ENCODE results near the gene MYO1E.
"Not testable (repeated sequence)": the region's sequence is repeated elsewhere in the genome, so short reads cannot be mapped to it uniquely, and the experiment has no call there.

The MYO1E gene

DNA sequence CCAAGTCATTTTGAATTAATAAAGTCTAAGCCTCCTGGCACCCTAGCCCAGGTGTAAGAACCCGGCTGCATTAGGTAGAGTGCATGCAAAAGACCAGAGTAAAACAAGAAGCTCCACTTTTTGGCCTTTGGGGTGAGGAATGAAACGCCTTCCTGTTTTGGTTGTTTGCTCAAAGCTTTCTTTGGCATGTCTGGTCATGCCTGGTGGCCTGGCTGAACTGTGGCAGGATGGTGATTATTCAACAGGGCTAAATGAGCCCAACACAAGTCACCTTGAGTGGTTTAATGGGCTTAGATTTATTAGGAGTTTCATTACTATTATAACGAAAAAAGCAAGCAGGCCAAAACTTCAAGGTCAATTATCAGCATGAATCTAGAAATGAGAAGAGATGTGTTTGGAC lies 206.9 kb downstream of the MYO1E start:
- Mint-ChIP-seq H3K4me1 (peaks cover 3% of the 10 kb centered on the region), H3K27ac (no peak overlapping the region)

DNA sequence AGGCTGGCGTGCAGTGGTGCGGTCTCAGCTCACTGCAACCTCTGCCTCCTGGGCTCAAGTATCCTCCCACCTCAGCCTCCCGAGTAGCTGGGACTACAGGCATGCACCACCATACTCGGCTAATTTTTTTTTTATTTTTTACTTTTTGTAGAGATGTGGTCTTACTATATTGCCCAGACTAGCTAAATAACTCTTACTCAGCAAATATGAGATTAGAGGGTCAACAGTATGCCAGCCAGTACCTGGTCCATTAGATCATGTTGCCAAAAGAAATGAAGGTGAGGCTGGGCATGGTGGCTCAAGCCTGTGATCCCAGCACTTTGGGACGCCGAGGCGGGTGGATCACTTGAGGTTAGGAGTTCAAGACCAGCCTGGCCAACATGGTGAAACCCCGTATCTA lies 210.6 kb downstream of the MYO1E start:
- not testable (repeated sequence) for H3K4me1 Mint-ChIP-seq, H3K27me3 Mint-ChIP-seq, H3K36me3 Mint-ChIP-seq, H3K4me3 Mint-ChIP-seq, H3K27ac Mint-ChIP-seq, H3K9me3 Mint-ChIP-seq

More for the DNA sequence above, 206.9 kb downstream of the MYO1E start:
- Mint-ChIP-seq H3K27me3 (no peaks in the 10 kb centered on the region), H3K9me3 (no peaks in the 10 kb centered on the region), H3K36me3 (no peaks in the 10 kb centered on the region), H3K4me3 (no peak overlapping the region)

DNA sequence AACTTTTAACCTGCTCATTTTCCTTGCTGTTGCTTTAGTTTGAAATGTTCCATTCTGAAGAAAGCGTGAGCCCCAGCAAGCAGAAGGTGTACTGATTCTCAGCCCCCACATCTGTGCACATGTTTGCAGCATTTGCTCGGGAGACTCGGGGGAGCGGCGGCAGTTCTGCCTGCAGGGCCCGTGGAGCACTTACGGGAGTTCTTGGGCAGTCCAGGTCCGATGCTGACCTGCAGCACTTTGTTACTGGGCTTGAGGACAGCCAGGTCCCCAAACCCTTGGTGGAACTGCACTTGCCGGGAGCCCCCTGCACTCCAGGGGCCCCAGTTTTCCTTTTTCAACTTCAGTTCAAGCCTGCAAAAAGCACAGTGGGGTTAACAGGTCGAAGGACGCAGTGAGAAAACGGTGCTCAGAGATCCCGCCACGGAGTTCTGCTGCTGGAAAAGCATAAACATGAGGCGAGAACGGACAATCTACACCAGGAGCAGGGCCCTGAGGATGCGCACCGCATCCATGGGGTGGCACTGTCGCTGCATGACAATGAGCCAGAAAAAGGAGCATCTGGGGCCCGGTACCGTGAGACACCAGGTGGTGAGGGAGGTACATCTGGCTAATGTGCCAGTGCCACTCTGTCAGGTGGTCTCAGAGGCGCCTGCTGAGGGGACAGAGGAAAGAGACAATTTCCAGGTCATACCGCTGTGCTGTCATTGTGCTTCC lies 211.6 kb downstream of the MYO1E start:
- no peak overlapping the region for H3K27ac Mint-ChIP-seq
- H3K36me3 Mint-ChIP-seq = no peaks in the 10 kb centered on the region
- H3K4me1 Mint-ChIP-seq = no peaks in the 10 kb centered on the region
- no peaks in the 10 kb centered on the region for H3K9me3 Mint-ChIP-seq
- no peaks in the 10 kb centered on the region for H3K27me3 Mint-ChIP-seq
- H3K4me3 Mint-ChIP-seq = no peak overlapping the region

DNA sequence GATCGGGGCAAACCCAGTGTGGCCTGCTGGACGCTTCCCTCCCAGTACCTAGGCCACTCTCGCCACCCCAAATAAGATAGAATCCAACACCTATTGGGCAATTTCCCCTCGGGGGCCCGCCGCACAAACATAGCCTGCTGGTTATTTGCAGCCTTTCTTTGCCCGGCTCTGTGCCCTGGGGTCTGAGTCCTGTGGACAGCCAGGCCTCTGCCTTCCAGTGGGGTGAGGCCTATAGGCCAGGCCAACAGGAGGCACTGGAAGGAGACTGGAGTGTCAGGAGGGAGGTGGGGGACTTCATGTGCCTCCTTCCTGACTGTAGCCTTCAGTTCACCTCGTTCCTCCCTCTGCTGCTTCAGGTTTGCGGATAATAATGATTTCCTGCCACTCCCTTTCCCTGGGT lies 213.5 kb downstream of the MYO1E start:
- Mint-ChIP-seq H3K4me1 (no peaks in the 10 kb centered on the region), H3K36me3 (no peaks in the 10 kb centered on the region), H3K27ac (no peak overlapping the region), H3K4me3 (no peak overlapping the region), H3K27me3 (no peaks in the 10 kb centered on the region), H3K9me3 (no peaks in the 10 kb centered on the region)

DNA sequence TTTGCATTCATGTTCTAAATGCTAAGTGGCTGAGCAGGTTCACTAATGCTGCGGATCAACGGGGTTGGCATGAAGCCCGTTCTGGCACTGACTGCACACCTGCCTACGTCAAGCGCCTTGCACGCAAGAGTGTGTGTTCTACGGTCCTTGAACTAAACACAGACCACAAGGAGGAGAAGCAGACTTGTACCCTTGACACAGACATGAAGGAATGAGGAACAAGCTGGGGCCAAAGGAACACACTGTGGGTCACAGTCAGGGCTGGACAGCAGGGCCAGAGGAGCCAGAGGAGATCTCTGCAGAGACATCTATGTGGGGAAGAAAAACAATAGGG lies 214.0 kb downstream of the MYO1E start:
- Mint-ChIP-seq H3K27ac (no peak overlapping the region), H3K4me1 (no peaks in the 10 kb centered on the region), H3K9me3 (no peaks in the 10 kb centered on the region), H3K27me3 (no peaks in the 10 kb centered on the region), H3K36me3 (no peaks in the 10 kb centered on the region), H3K4me3 (no peak overlapping the region)

DNA sequence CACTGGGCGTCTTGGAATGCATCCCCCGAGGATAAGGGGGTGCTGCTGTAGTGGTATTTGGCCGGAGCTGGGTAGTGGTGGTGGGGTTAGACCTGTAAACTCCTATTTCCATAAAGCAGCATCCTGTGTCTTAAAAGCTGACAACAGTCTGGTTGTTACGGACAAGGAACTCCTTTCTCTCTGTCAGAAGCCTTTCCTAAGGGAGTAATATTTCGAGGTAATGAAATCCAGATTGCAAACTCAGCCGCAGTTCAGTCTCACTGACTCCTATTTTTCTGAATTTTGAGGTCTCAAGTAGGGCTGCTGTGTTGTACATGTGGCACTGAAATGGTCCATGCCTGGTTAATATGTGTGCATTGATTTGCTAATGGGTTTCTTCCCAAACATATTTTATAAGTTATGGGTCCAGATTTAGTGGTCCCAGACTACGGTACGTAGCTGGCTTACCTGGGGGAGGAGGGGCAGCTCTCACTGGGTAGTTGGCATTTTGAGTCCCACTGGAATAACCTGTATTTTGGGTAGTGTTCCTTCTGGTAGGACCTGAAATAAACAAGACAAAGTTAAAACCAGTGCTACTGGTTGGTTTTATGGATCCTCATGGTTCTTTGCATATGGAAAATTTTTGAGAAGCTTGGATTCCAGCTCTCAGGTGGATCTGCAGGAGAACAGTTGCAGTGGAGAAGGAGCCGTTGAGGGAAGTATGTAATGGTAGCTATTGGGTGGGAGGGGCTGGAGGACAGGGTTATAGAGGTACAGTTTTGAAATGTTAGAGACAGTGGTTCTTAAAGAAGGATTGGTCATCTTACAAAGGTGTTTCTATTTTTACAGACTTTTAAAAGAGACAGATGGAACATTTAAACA lies 214.6 kb downstream of the MYO1E start:
- Mint-ChIP-seq H3K4me3 (no peak overlapping the region), H3K27ac (no peak overlapping the region), H3K36me3 (no peaks in the 10 kb centered on the region), H3K4me1 (no peaks in the 10 kb centered on the region), H3K9me3 (no peaks in the 10 kb centered on the region), H3K27me3 (no peaks in the 10 kb centered on the region)

DNA sequence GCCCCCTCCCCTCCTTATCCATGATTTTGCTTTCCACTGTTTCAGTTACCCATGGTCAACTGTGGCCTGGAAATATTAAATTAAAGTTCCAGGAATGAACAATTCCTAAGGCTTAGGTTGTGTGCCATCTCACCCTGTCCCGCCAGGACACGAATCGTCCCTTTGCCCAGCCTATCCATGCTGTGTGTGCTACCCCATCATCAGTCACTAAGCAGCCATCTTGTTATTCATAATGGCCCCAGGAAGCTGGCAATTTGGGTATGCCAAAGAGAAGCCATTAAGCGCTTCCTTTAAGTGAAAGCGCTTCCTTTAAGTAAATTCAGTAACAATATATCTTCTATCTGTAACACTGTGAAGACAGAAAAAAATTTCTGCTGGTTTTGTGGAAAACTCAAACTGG lies 215.3 kb downstream of the MYO1E start:
- no peaks in the 10 kb centered on the region for H3K9me3 Mint-ChIP-seq
- no peaks in the 10 kb centered on the region for H3K4me1 Mint-ChIP-seq
- H3K27ac Mint-ChIP-seq = no peak overlapping the region
- H3K27me3 Mint-ChIP-seq = no peaks in the 10 kb centered on the region
- no peak overlapping the region for H3K4me3 Mint-ChIP-seq
- no peaks in the 10 kb centered on the region for H3K36me3 Mint-ChIP-seq

DNA sequence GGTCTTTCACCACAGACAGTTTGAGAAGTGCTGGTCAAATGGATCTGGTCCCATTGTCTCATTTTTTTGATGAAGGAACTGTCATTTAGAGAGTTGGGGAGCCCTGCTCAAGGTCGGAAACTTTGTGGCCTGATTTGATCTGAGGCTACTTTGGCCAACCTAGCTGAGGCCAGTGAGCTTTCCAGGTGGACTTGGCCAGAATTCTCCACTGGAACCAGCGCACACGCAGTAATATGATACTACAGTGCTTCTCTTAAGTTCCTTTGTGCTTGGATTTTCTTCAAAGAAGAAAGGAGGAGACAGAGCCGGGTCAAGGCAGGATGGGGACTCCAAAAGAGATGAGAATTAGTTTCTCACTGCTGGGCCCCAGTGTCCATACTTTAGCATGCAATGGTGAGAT lies 217.2 kb downstream of the MYO1E start:
- H3K4me1 Mint-ChIP-seq = no peaks in the 10 kb centered on the region
- H3K36me3 Mint-ChIP-seq = no peaks in the 10 kb centered on the region
- H3K9me3 Mint-ChIP-seq = no peaks in the 10 kb centered on the region
- H3K27ac Mint-ChIP-seq = no peak overlapping the region
- no peaks in the 10 kb centered on the region for H3K27me3 Mint-ChIP-seq
- H3K4me3 Mint-ChIP-seq = no peak overlapping the region

DNA sequence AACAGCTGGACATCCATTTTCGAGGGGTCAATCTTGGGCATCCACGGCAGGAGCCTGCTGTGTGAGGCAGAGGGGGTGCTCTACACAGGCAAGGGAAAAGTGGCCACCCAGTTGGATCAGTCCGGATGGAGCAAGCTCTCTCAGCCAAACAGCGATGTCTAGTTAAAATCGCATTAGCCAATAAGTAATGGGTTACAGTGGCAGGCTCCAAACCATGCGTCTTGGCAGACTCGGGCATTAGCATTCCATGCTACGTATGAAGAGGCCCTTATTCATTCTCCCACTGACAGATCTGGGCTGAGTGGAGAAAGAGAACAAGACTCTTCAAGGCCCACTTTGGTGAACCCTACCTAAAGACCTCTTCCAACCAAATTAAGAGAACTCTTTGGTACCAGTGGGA lies 218.4 kb downstream of the MYO1E start:
- H3K4me3 Mint-ChIP-seq = no peak overlapping the region
- H3K9me3 Mint-ChIP-seq = no peaks in the 10 kb centered on the region
- H3K27me3 Mint-ChIP-seq = no peaks in the 10 kb centered on the region
- H3K36me3 Mint-ChIP-seq = no peaks in the 10 kb centered on the region
- H3K27ac Mint-ChIP-seq = no peak overlapping the region
- H3K4me1 Mint-ChIP-seq = no peaks in the 10 kb centered on the region

DNA sequence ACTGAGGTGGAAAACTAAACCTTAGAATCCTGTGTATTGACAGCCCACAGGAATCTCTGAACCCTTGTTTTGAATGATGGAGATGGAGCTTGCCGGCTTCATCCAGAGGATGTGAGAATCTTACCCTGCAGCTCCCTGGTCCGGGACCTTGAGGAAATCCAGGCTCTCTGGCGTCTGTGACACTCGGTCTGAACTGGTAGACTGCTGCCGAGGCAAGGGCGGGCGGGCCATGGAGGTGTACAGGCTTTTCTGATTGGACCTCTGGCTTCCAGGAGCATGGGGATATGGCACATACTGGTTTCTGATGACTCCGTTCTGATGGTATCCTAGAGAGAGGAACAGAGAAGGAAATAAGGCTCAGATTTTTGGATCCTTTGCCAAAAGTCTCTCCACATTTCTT lies 219.2 kb downstream of the MYO1E start:
- Mint-ChIP-seq H3K36me3 (no peaks in the 10 kb centered on the region), H3K9me3 (no peaks in the 10 kb centered on the region), H3K27me3 (no peaks in the 10 kb centered on the region), H3K4me1 (no peaks in the 10 kb centered on the region), H3K27ac (no peak overlapping the region), H3K4me3 (no peak overlapping the region)

DNA sequence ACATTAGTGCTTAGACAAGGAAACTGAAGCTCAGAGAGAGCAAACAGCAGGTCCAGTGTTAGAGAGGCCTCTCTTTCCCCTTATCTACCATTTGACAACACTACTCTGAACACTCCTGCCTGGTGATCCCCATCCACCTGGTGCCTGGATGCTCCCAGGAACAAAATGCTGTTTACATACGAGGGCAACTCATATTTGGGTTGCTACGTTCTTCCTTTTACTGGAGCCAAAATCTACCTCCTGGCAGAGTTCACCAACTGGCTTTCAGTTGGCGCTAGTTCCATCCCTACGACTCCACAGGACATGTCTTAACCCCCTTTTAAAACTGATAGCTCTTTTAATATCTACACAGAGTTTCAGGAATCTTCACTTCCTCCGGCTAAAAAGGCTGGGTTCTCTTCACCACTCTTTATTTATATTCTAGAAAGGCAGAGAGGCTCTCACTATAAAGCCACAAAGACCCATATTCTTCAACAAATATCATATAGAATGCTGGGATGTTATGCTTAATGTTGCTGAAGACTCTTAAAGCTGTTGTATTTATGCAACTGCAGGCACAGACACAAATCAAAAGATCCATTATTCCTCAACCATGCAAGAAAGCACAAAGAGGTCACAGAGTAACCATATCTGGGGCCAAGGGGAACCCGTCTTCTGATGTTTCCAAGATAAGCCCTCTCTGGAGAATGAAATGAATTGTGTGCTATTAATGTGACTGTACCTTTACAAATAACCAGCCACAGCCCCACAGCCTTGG lies 219.8 kb downstream of the MYO1E start:
- no peaks in the 10 kb centered on the region for H3K36me3 Mint-ChIP-seq
- H3K9me3 Mint-ChIP-seq = no peaks in the 10 kb centered on the region
- H3K27ac Mint-ChIP-seq = no peak overlapping the region
- H3K4me1 Mint-ChIP-seq = no peaks in the 10 kb centered on the region
- no peaks in the 10 kb centered on the region for H3K27me3 Mint-ChIP-seq
- H3K4me3 Mint-ChIP-seq = no peak overlapping the region

DNA sequence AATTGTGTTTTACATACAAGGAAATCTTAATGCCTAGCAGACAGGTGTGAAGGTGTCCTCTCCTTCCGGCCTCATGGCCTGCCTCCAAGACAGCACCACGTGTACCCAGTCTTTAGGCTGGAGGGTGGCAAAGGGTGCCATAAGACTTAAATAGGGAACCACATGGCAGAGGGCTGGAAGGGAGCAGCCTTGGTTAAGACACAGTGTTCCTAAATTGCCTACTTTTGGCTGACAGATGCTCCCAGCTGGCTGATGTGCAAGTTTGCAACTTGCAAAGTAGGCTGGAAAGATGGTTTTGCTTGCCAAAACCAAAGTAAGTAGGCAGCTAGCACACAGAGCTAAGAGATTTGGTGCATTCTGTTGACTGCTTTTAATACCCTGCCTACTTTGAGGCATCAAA lies 222.5 kb downstream of the MYO1E start:
- H3K27me3 Mint-ChIP-seq = no peaks in the 10 kb centered on the region
- no peaks in the 10 kb centered on the region for H3K9me3 Mint-ChIP-seq
- H3K4me3 Mint-ChIP-seq = no peak overlapping the region
- no peak overlapping the region for H3K27ac Mint-ChIP-seq
- no peaks in the 10 kb centered on the region for H3K4me1 Mint-ChIP-seq
- H3K36me3 Mint-ChIP-seq = no peaks in the 10 kb centered on the region

DNA sequence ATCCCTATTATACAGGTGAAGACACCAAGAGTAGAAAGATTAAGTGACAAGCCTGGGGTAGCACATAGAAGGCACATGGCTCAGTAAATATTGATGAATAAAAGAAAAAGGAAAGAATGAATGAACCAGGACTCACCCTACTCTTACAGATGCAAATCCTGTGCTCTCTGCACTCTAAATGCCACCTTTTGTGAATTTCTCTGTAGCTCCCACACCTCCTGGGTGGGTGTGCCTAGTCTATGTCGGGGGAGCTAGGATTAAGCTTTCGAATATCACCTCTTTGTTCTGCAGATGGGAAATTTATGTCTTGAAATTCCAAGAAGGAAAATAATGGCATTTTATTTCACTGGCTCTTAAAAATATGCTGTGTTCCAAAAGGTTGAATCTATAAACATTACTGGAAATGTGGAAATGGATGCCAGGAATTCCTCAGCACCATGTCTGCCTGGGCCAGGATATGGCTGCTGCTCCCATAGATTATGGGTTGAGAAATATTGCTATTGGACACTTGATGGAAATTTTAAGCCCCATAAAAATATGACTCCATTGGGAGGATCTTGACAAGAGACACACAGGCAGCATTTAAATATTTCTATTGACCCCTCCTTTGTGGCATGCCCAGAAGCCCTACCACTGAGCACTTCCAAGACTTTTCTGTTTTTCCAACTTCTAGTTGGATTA lies 224.4 kb downstream of the MYO1E start:
- Mint-ChIP-seq H3K27me3 (no peaks in the 10 kb centered on the region), H3K4me3 (no peak overlapping the region), H3K27ac (no peak overlapping the region), H3K4me1 (no peaks in the 10 kb centered on the region), H3K36me3 (no peaks in the 10 kb centered on the region), H3K9me3 (no peaks in the 10 kb centered on the region)

DNA sequence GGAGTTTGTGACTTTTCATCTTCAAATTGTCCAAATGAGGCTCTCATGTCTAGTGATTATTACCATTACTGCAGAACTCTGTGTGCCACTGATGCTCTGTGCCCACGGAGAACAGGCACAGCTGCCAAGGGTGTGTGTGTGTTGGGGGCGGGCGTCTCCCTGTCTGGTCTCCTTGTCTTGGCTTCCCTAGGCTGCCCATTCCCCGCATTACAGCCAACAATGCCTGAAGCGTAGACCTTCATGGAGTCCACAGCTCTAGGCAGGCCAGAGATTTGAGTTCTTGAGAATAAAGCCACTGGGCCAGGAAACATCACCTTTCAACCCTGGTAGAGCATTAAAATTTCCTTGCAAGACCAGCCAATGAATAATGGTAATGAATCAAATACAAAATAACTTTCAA lies 225.0 kb downstream of the MYO1E start:
- H3K27ac Mint-ChIP-seq = no peak overlapping the region
- no peaks in the 10 kb centered on the region for H3K27me3 Mint-ChIP-seq
- no peaks in the 10 kb centered on the region for H3K4me1 Mint-ChIP-seq
- no peaks in the 10 kb centered on the region for H3K36me3 Mint-ChIP-seq
- H3K4me3 Mint-ChIP-seq = no peak overlapping the region
- H3K9me3 Mint-ChIP-seq = no peaks in the 10 kb centered on the region

DNA sequence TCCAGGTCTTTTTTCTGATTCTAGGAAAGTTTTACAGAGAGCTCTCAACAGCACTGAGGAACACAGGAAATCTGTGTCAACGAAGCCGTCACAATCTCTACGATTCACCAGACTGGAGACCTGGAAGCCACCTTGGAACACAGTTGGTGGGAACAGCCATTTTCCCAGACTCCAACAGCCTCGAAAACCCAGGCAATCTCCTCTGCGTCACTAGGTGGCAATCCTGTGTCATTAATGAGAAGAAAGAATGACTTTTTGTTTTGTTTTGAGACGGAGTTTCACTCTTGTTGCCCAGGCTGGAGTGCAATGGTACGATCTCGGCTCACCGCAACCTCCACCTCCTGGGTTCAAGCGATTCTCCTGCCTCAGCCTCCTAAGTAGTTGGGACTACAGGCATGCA lies 228.1 kb downstream of the MYO1E start:
- not testable (repeated sequence) for H3K27me3 Mint-ChIP-seq, H3K4me3 Mint-ChIP-seq, H3K27ac Mint-ChIP-seq, H3K9me3 Mint-ChIP-seq, H3K4me1 Mint-ChIP-seq, H3K36me3 Mint-ChIP-seq

DNA sequence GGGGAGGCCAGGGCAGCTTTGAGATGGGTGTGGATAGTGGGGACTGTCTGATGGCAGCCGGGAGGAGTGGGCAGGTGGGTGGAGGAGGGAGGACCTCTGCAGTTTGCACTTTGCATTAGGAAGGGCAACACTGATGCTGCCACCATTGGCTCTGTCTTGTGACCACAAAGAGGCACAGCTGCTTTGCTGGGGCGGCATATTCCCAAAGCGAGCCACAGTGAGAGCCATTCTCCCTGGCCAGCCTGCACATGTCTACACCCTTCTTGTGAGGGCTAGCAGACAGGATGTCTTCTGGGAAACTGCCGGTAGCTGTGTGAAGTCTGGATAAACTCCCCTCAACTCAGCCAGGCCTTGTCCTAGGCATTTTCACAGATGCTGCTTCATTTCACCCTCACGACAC lies 229.4 kb downstream of the MYO1E start:
- no peaks in the 10 kb centered on the region for H3K9me3 Mint-ChIP-seq

More for the DNA sequence above, 229.4 kb downstream of the MYO1E start:
- Mint-ChIP-seq H3K4me3 (no peak overlapping the region), H3K27me3 (no peaks in the 10 kb centered on the region), H3K36me3 (no peaks in the 10 kb centered on the region), H3K27ac (no peak overlapping the region), H3K4me1 (no peaks in the 10 kb centered on the region)

Data from activated naive CD4-positive, alpha-beta T cell treated with anti-CD3 and anti-CD28 coated beads, Interleukin-2, amount 50 U/mL, for 24 hours (primary cell).